ENCODE results near the gene ZYX. TPM values are rescaled to one million over a fixed set of nuclear protein-coding genes. Genes with fewer than 3 reads are reported as not detected.

ZYX gene
- total RNA-seq, 1 donor from 2014 or later: 523 TPM

- no peak for TF ChIP-seq CTCF (IDR thresholded peaks at IDR 0.05; ENCODE audit: insufficient read depth, low read depth, low read length)
- no peak overlapping the region for H3K27ac ChIP-seq (ENCODE audit: low read depth, low read length)
- peaks cover 100% of the 10 kb centered on the region for H4K20me1 ChIP-seq (ENCODE audit: insufficient read depth, low read length)
- Mint-ChIP-seq H3K4me3 (ENCODE audit: unreplicated experiment) (no peak overlapping the region), H3K4me1 (ENCODE audit: low read depth, unreplicated experiment) (peaks cover 30% of the 10 kb centered on the region), H3K27ac (ENCODE audit: unreplicated experiment) (peak overlapping the region; percentile 75), H3K36me3 (ENCODE audit: low read depth, unreplicated experiment) (peaks cover 20% of the 10 kb centered on the region), H3K27me3 (ENCODE audit: low read depth, unreplicated experiment) (no peaks in the 10 kb centered on the region), H3K9me3 (ENCODE audit: unreplicated experiment) (peaks cover 4% of the 10 kb centered on the region)
- FAIRE-seq (no peak), DNase-seq (ENCODE audit: low read depth) (no peak)
- no peaks in the 10 kb centered on the region for H3K27me3 ChIP-seq (ENCODE audit: insufficient read depth, low read length)
- peaks cover 66% of the 10 kb centered on the region for H3K36me3 ChIP-seq (ENCODE audit: insufficient read depth, low read length)
- peak overlapping the region; percentile 97 for H3K4me2 ChIP-seq (ENCODE audit: low read length)
- no peak overlapping the region for H2AFZ ChIP-seq (ENCODE audit: low read depth, low read length)
- peaks cover 72% of the 10 kb centered on the region for H3K79me2 ChIP-seq (ENCODE audit: insufficient read depth, low read length)
- no peak overlapping the region for H3K4me3 ChIP-seq (ENCODE audit: insufficient read depth, low read depth, low read length)
- peak overlapping the region; percentile 43 for H3K9ac ChIP-seq (ENCODE audit: low read length)
- H3K4me1 ChIP-seq (ENCODE audit: insufficient read depth, low read length): peaks cover 67% of the 10 kb centered on the region
- no peaks in the 10 kb centered on the region for H3K9me3 ChIP-seq (ENCODE audit: insufficient read depth, low read depth, low read length)
These were observed 7.5 kb downstream of the ZYX start for GRCh38 chr7:143388491-143389101.

GRCh38 chr7:143389316-143390103, 8.4 kb downstream of the ZYX start:
- Histone ChIP-seq H3K4me1 (ENCODE audit: insufficient read depth, low read length) (peaks cover 58% of the 10 kb centered on the region), H3K4me2 (ENCODE audit: low read length) (peak overlapping the region; percentile 97), H3K9me3 (ENCODE audit: insufficient read depth, low read depth, low read length) (no peaks in the 10 kb centered on the region), H3K27ac (ENCODE audit: low read depth, low read length) (no peak overlapping the region), H3K9ac (ENCODE audit: low read length) (peak overlapping the region; percentile 43), H4K20me1 (ENCODE audit: insufficient read depth, low read length) (peaks cover 97% of the 10 kb centered on the region), H3K4me3 (ENCODE audit: insufficient read depth, low read depth, low read length) (no peak overlapping the region), H3K79me2 (ENCODE audit: insufficient read depth, low read length) (peaks cover 63% of the 10 kb centered on the region), H3K27me3 (ENCODE audit: insufficient read depth, low read length) (no peaks in the 10 kb centered on the region), H2AFZ (ENCODE audit: low read depth, low read length) (no peak overlapping the region), H3K36me3 (ENCODE audit: insufficient read depth, low read length) (peaks cover 57% of the 10 kb centered on the region)
- peaks cover 4% of the 10 kb centered on the region for H3K9me3 Mint-ChIP-seq (ENCODE audit: unreplicated experiment)
- no peak for FAIRE-seq
- H3K27ac Mint-ChIP-seq (ENCODE audit: unreplicated experiment): peak overlapping the region; percentile 68
- TF ChIP-seq EZH2 (IDR thresholded peaks at IDR 0.05; ENCODE audit: insufficient read depth, low read length) (no peak), CTCF (IDR thresholded peaks at IDR 0.05; ENCODE audit: insufficient read depth, low read depth, low read length) (no peak)
- H3K4me1 Mint-ChIP-seq (ENCODE audit: low read depth, unreplicated experiment): peaks cover 30% of the 10 kb centered on the region
- H3K27me3 Mint-ChIP-seq (ENCODE audit: low read depth, unreplicated experiment): no peaks in the 10 kb centered on the region
- peak overlapping the region; percentile 58 for H3K4me3 Mint-ChIP-seq (ENCODE audit: unreplicated experiment)
- DNase-seq (ENCODE audit: low read depth): no peak
- H3K36me3 Mint-ChIP-seq (ENCODE audit: low read depth, unreplicated experiment): peaks cover 20% of the 10 kb centered on the region

Data from astrocyte (in vitro differentiated cells and primary cell).